Upper lobe of left lung (tissue), 6 donors: Measurements from ENCODE around the gene MAGI2. TPM values are rescaled to one million over a fixed set of nuclear protein-coding genes. Genes with fewer than 3 reads are reported as not detected.

Experiments used
- ATAC-seq, 2 donors: fragments of 200-7000 bp; cut with Tn5 transposase; one replicate each; pipeline ENCODE4 v1.9.1; 2022; ENCODE audit warnings: mild to moderate bottlenecking in 2 of 2, moderate library complexity in 2 of 2; ENCODE audit not compliant: low FRiP score in 2 of 2
- DNase-seq, 2 donors: peaks; one replicate each; pipeline ENCODE4 v3.0.0-alpha.2; 2019 to 2020
- H3K27ac ChIP-seq, 4 donors: fragments of 200-600 bp; sonication (generic); one replicate each; pipeline ENCODE4 v1.5.1; 2016 to 2019
- H3K27me3 ChIP-seq, 4 donors: fragments of 200-600 bp; sonication (generic); one replicate each; pipeline ENCODE4 v1.5.1; 2017 to 2019
- H3K36me3 ChIP-seq, 4 donors: fragments of 200-600 bp; sonication (generic); one replicate each; pipeline ENCODE4 v1.5.1; 2016 to 2019
- H3K4me1 ChIP-seq, 4 donors: fragments of 200-600 bp; sonication (generic); one replicate each; pipeline ENCODE4 v1.5.1; 2018 to 2019
- H3K4me3 ChIP-seq, 4 donors: fragments of 200-600 bp; sonication (generic); one replicate each; pipeline ENCODE4 v1.5.1; 2017 to 2019; ENCODE audit warnings: mild to moderate bottlenecking in 2 of 4, moderate library complexity in 1 of 4
- H3K9me3 ChIP-seq, 4 donors: fragments of 200-600 bp; sonication (generic); one replicate each; pipeline ENCODE4 v1.5.1; 2018 to 2019
- CTCF ChIP-seq, 6 experiments: fragments of 450-650 bp in 4 of 6; fragments of 200-600 bp in 2 of 6; sonication (generic) in 2 of 6; IDR thresholded peaks; one replicate each; pipeline ENCODE4 v1.5.1; 2016 to 2019; ENCODE audit warnings: antibody characterized with exemption in 6 of 6
- EP300 ChIP-seq, 4 donors: sonication (generic); formaldehyde crosslinking; IDR thresholded peaks; one replicate each; pipeline ENCODE4 v1.5.1; 2017; ENCODE audit warnings: antibody characterized with exemption in 4 of 4, control low read depth in 2 of 4
- POLR2A ChIP-seq, 4 donors: fragments of 450-650 bp; IDR thresholded peaks; one replicate each; pipeline ENCODE4 v1.5.1; 2016 to 2017; ENCODE audit warnings: antibody characterized with exemption in 4 of 4, mild to moderate bottlenecking in 2 of 4
- POLR2AphosphoS5 ChIP-seq, 2 donors: sonication (generic); formaldehyde crosslinking; IDR thresholded peaks; one replicate each; pipeline ENCODE4 v1.5.1; 2017; ENCODE audit warnings: antibody characterized with exemption in 2 of 2
- WGBS, 2 donors: methylation state at CpG; one replicate each; pipeline ENCODE4 v1.1.5; 2017 to 2018; 5-methylcytosine and 5-hydroxymethylcytosine counted together
- total RNA-seq, 6 donors: library from RNA; depleted of rRNA in 4 of 6; stranded (reverse); fragments of >200 nt in 4 of 6; gene quantifications; one replicate each; pipeline versions ENCODE4 v1.1.0 to v1.2.1, GENCODE V29; 2016 to 2021
- donor health status: DM: no; HTN: no; CAD: no; lungs with moderate emphysema.
- donor health status: DM: no; HTN: yes; CAD: no; lungs with severe emphysema.

MAGI2 gene
- total RNA-seq, 6 donors from 2014 or later: 7.9 to 84.9 (median 11.8) TPM

- Histone ChIP-seq H3K4me1 (no peaks in the 10 kb centered on the region), H3K27me3 (no peaks in the 10 kb centered on the region), H3K27ac (no peak overlapping the region), H3K4me3 (no peak overlapping the region), H3K36me3 (no peaks in the 10 kb centered on the region), H3K9me3 (no peaks in the 10 kb centered on the region)
- no peak for TF ChIP-seq POLR2A (IDR thresholded peaks at IDR 0.05)
- TF ChIP-seq POLR2AphosphoS5 (IDR thresholded peaks at IDR 0.05): no peak
- no peak for TF ChIP-seq CTCF (IDR thresholded peaks at IDR 0.05)
- TF ChIP-seq EP300 (IDR thresholded peaks at IDR 0.05): no peak
- ATAC-seq (no peak), DNase-seq (no peak)
- 77 to 85% methylated on average over 3 of the region's 3 CpGs for WGBS, 2 donors
Observed at GRCh38 chr7:78412216-78412858, 1041.1 kb downstream of the MAGI2 start.

GRCh38 chr7:78407031-78407430, 1046.4 kb downstream of the MAGI2 start:
- no peaks in the 10 kb centered on the region for H3K4me1 ChIP-seq
- ATAC-seq: no peak
- no peak for DNase-seq
- H3K9me3 ChIP-seq: no peaks in the 10 kb centered on the region
- H3K27ac ChIP-seq: no peak overlapping the region
- H3K36me3 ChIP-seq: no peaks in the 10 kb centered on the region
- WGBS, 2 donors: 86 to 95% methylated on average over 3 of the region's 3 CpGs
- H3K4me3 ChIP-seq: no peak overlapping the region
- TF ChIP-seq POLR2A (IDR thresholded peaks at IDR 0.05) (no peak), EP300 (IDR thresholded peaks at IDR 0.05) (no peak), POLR2AphosphoS5 (IDR thresholded peaks at IDR 0.05) (no peak), CTCF (IDR thresholded peaks at IDR 0.05) (no peak)
- no peaks in the 10 kb centered on the region for H3K27me3 ChIP-seq

- H3K9me3 ChIP-seq: no peaks in the 10 kb centered on the region
- H3K4me1 ChIP-seq: no peaks in the 10 kb centered on the region
- H3K36me3 ChIP-seq: no peaks in the 10 kb centered on the region
- no peak overlapping the region for H3K27ac ChIP-seq
- no peaks in the 10 kb centered on the region for H3K27me3 ChIP-seq
- ATAC-seq: no peak
- no peak overlapping the region for H3K4me3 ChIP-seq
- TF ChIP-seq POLR2A (IDR thresholded peaks at IDR 0.05) (no peak), EP300 (IDR thresholded peaks at IDR 0.05) (no peak), POLR2AphosphoS5 (IDR thresholded peaks at IDR 0.05) (no peak), CTCF (IDR thresholded peaks at IDR 0.05) (no peak)
- DNase-seq: no peak
Observed at GRCh38 chr7:78406531-78406930, 1046.9 kb downstream of the MAGI2 start.

- Histone ChIP-seq H3K4me1 (no peaks in the 10 kb centered on the region), H3K27ac (no peak overlapping the region), H3K36me3 (no peaks in the 10 kb centered on the region), H3K27me3 (no peaks in the 10 kb centered on the region), H3K4me3 (no peak overlapping the region), H3K9me3 (no peaks in the 10 kb centered on the region)
- no peak for TF ChIP-seq CTCF (IDR thresholded peaks at IDR 0.05)
- DNase-seq (no peak), ATAC-seq (peak in 1 of 2 donors; percentile 67)
- 83 to 97% methylated on average over 2 to 4 of the region's 4 CpGs for WGBS, 2 donors
Observed at GRCh38 chr7:78402096-78402495, 1051.4 kb downstream of the MAGI2 start.

- ATAC-seq (no peak), DNase-seq (no peak)
- H3K27ac ChIP-seq: no peak overlapping the region
- WGBS, 2 donors: 43% methylated on average over 2 of the region's 2 CpGs
- H3K36me3 ChIP-seq: no peaks in the 10 kb centered on the region
- TF ChIP-seq EP300 (IDR thresholded peaks at IDR 0.05) (no peak), CTCF (IDR thresholded peaks at IDR 0.05) (no peak), POLR2A (IDR thresholded peaks at IDR 0.05) (no peak), POLR2AphosphoS5 (IDR thresholded peaks at IDR 0.05) (no peak)
- H3K4me1 ChIP-seq: no peaks in the 10 kb centered on the region
- no peaks in the 10 kb centered on the region for H3K27me3 ChIP-seq
- H3K9me3 ChIP-seq: no peaks in the 10 kb centered on the region
- H3K4me3 ChIP-seq: no peak overlapping the region
Observed at GRCh38 chr7:78400038-78400437, 1053.4 kb downstream of the MAGI2 start.
